Right ventricle myocardium inferior (tissue), 1 donor: ENCODE results near the gene TNFAIP8. TPM values are rescaled to one million over a fixed set of nuclear protein-coding genes. Genes with fewer than 3 reads are reported as not detected.

Experiments used
- ATAC-seq: fragments of 200-7000 bp; cut with Tn5 transposase; one replicate; pipeline ENCODE4 v1.9.1; 2020; ENCODE audit warnings: mild to moderate bottlenecking, moderate library complexity
- DNase-seq: peaks from one replicate; pipeline ENCODE4 v3.0.0; 2021; ENCODE audit errors: missing footprints
- intact Hi-C: fragments of 100-400 bp; cut with DNase I; formaldehyde crosslinking; loops from one replicate; pipeline ENCODE4 v1.11.0; 2022
- total RNA-seq: library from RNA; stranded (reverse); fragmentation: NEBNext Ultra II Directional; extraction: Animal tissue kit (Norgen Biotek cat#: 25700); gene quantifications from one replicate; pipeline ENCODE4 v1.2.1, GENCODE V29; 2021
- donor health status: DM: no; HTN: yes; CAD: no; lungs with severe emphysema.

TNFAIP8 gene
- total RNA-seq, 1 donor from 2014 or later = 17.8 TPM

- no peak for ATAC-seq
- DNase-seq = no peak
- intact Hi-C loops = no loop called here
Measured at GRCh38 chr5:119342406-119342805, 13.4 kb upstream of the TNFAIP8 start.

GRCh38 chr5:119343052-119343451 lies 12.8 kb upstream of the TNFAIP8 start:
- intact Hi-C loops = no loop called here
- no peak for ATAC-seq
- DNase-seq = no peak

GRCh38 chr5:119343766-119344165 lies 12.1 kb upstream of the TNFAIP8 start:
- DNase-seq (no peak), ATAC-seq (no peak)
- intact Hi-C loops = no loop called here

- intact Hi-C loops = no loop called here
- ATAC-seq (no peak), DNase-seq (no peak)
Measured at GRCh38 chr5:119344231-119344630, 11.6 kb upstream of the TNFAIP8 start.

- intact Hi-C loops = no loop called here
- DNase-seq (no peak), ATAC-seq (no peak)
Measured at GRCh38 chr5:119345861-119346260, 10.0 kb upstream of the TNFAIP8 start.

- no peak for DNase-seq
- intact Hi-C loops = no loop called here
- no peak for ATAC-seq
Measured at GRCh38 chr5:119346394-119346793, 9.4 kb upstream of the TNFAIP8 start.

GRCh38 chr5:119347574-119347973 lies 8.2 kb upstream of the TNFAIP8 start:
- ATAC-seq (no peak), DNase-seq (no peak)
- intact Hi-C loops = no loop called here

- ATAC-seq (no peak), DNase-seq (no peak)
- intact Hi-C loops = no loop called here
Measured at GRCh38 chr5:119347991-119348390, 7.8 kb upstream of the TNFAIP8 start.

- intact Hi-C loops = no loop called here
- DNase-seq (no peak), ATAC-seq (no peak)
Measured at GRCh38 chr5:119353213-119353612, 2.6 kb upstream of the TNFAIP8 start.

GRCh38 chr5:119353686-119354366 lies 2.0 kb upstream of the TNFAIP8 start:
- intact Hi-C loops = no loop called here
- DNase-seq (no peak), ATAC-seq (no peak)

GRCh38 chr5:119354537-119355243 lies 1.1 kb upstream of the TNFAIP8 start:
- no peak for DNase-seq
- intact Hi-C loops = loop anchor here (5.0 kb wide), 1 partner anchor 48 kb away; no protein-coding TSS in a partner anchor
- no peak for ATAC-seq

- ATAC-seq = no peak
- intact Hi-C loops = loop anchor here (5.0 kb wide), 1 partner anchor 47 kb away; no protein-coding TSS in a partner anchor
- no peak for DNase-seq
Measured at GRCh38 chr5:119355244-119355638, 578 bp upstream of the TNFAIP8 start.

- intact Hi-C loops = loop anchor here (5.0 kb wide), 1 partner anchor 46 kb away; no protein-coding TSS in a partner anchor
- DNase-seq = no peak
- ATAC-seq = no peak
Measured at GRCh38 chr5:119356612-119357188, 881 bp downstream of the TNFAIP8 start.

GRCh38 chr5:119357270-119357669 lies 1.5 kb downstream of the TNFAIP8 start:
- no peak for DNase-seq
- no peak for ATAC-seq
- intact Hi-C loops = loop anchor here (5.0 kb wide), 1 partner anchor 45 kb away; no protein-coding TSS in a partner anchor

GRCh38 chr5:119357808-119358529 lies 2.1 kb downstream of the TNFAIP8 start:
- ATAC-seq (no peak), DNase-seq (no peak)
- intact Hi-C loops = loop anchor here (5.0 kb wide), 1 partner anchor 44 kb away; no protein-coding TSS in a partner anchor

- DNase-seq (no peak), ATAC-seq (no peak)
- intact Hi-C loops = loop anchor here (5.0 kb wide), 1 partner anchor 44 kb away; no protein-coding TSS in a partner anchor
Measured at GRCh38 chr5:119358530-119358900, 2.7 kb downstream of the TNFAIP8 start.

GRCh38 chr5:119358901-119359603 lies 3.2 kb downstream of the TNFAIP8 start:
- ATAC-seq (no peak), DNase-seq (no peak)
- intact Hi-C loops = loop anchor here (5.0 kb wide), 1 partner anchor 43 kb away; no protein-coding TSS in a partner anchor

GRCh38 chr5:119359737-119360413 lies 4.1 kb downstream of the TNFAIP8 start:
- intact Hi-C loops = loop anchor here (5.0 kb wide), 1 partner anchor 42 kb away; no protein-coding TSS in a partner anchor
- no peak for DNase-seq
- ATAC-seq = no peak
